Measurements from ENCODE around the gene FRK. TPM values are rescaled to one million over a fixed set of nuclear protein-coding genes. Genes with fewer than 3 reads are reported as not detected.

FRK gene
- polyA plus RNA-seq, 1 experiment: 0.02 TPM

DNA sequence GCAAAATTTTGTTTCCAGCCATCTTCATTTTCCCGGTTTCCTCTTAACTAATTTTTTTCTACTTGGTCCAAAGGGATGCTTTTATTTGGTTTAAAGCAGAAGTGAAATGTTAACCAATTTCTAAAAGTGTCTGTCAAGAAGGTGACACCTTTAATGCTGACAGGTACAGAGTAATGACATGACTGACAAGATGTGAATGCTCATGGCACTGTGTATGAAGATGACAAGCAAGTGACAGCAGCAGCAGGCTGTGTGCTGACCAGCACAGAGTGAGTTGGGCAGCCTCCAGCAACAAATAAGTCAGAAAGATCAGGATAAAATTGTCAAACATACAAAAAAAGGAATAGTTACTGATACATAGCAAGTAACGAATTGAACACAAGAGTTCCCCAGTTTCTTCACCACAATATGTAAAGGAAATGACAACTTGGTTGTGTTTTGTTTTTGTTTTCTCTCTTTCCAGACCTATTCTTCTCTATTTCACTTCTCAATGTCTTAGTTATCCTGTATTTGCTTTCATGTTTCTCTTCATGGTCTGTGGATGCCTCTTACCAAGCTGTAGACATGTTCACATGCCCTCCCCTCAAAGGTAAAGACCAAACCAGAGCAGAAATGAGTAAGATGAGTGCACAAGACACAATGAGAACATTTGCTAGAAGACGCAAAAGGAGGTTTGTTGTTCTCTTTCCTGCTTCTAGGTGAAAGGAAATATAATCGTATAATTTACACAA, 174.9 kb downstream of the FRK start:
- CTCF ChIA-PET: no interaction called here
- no peak for DNase-seq (ENCODE audit: low read depth)
- Histone ChIP-seq H3K4me3 (ENCODE audit: low read depth, low read length) (no peak overlapping the region), H3K36me3 (ENCODE audit: control insufficient read depth, insufficient read depth, low read length) (no peaks in the 10 kb centered on the region), H3K27me3 (ENCODE audit: control insufficient read depth, insufficient read depth, low read length) (no peaks in the 10 kb centered on the region)
- TF ChIP-seq, protein P1, sequence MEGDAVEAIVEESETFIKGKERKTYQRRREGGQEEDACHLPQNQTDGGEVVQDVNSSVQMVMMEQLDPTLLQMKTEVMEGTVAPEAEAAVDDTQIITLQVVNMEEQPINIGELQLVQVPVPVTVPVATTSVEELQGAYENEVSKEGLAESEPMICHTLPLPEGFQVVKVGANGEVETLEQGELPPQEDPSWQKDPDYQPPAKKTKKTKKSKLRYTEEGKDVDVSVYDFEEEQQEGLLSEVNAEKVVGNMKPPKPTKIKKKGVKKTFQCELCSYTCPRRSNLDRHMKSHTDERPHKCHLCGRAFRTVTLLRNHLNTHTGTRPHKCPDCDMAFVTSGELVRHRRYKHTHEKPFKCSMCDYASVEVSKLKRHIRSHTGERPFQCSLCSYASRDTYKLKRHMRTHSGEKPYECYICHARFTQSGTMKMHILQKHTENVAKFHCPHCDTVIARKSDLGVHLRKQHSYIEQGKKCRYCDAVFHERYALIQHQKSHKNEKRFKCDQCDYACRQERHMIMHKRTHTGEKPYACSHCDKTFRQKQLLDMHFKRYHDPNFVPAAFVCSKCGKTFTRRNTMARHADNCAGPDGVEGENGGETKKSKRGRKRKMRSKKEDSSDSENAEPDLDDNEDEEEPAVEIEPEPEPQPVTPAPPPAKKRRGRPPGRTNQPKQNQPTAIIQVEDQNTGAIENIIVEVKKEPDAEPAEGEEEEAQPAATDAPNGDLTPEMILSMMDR (IDR thresholded peaks at IDR 0.05; ENCODE audit: insufficient read depth, low read depth, low read length): no peak
- POLR2A ChIA-PET: no interaction called here

DNA sequence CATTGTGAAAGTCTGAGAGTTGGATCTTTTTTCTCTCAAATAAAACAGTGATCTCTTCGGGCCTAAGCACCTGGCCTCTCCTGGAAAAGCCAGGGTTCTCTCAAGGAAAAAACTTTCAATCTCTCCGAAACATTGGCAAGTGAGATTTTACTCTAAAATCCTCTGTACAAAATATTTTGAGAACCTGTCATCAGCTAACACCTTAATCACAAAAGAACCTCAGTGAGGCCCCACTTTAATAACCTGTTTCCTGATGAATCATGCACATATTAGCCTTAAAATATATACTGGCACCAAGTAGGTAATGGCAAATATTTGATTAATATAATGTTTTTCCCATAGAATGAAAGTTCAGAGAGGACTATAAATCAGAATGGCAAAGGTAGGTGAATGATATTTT, 177.9 kb downstream of the FRK start:
- Histone ChIP-seq H3K36me3 (ENCODE audit: control insufficient read depth, insufficient read depth, low read length) (no peaks in the 10 kb centered on the region), H3K27me3 (ENCODE audit: control insufficient read depth, insufficient read depth, low read length) (no peaks in the 10 kb centered on the region), H3K4me3 (ENCODE audit: low read depth, low read length) (no peak overlapping the region)
- TF ChIP-seq, protein P1 (IDR thresholded peaks at IDR 0.05; ENCODE audit: insufficient read depth, low read depth, low read length): no peak
- ChIA-PET CTCF (no interaction called here), POLR2A (no interaction called here)
- no peak for DNase-seq (ENCODE audit: low read depth)

DNA sequence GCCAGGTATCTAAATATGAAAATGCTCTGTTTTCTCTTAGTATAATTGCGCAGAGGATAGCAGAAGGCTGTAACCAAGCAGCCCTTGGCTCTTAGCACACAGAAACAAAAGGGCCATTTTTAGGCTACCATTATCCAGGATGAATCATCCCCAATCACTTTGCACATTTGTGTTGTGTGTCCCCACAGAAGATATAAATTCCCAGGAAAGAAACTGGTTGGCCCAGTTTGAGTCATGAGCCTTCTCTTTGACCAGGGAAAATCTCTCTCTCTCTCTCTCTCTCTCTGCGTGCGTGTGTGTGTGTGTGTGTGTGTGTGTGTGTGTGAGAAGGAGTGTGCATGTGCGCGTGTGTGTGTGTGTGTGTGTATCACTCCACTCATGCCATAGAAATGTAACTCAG, 178.5 kb downstream of the FRK start:
- H3K27me3 ChIP-seq (ENCODE audit: control insufficient read depth, insufficient read depth, low read length): no peaks in the 10 kb centered on the region
- POLR2A ChIA-PET: no interaction called here
- H3K4me3 ChIP-seq (ENCODE audit: low read depth, low read length): no peak overlapping the region
- CTCF ChIA-PET: no interaction called here
- H3K36me3 ChIP-seq (ENCODE audit: control insufficient read depth, insufficient read depth, low read length): no peaks in the 10 kb centered on the region
- TF ChIP-seq, protein P1 (IDR thresholded peaks at IDR 0.05; ENCODE audit: insufficient read depth, low read depth, low read length): no peak
- no peak for DNase-seq (ENCODE audit: low read depth)

Other genes starting within 250 kb of the FRK start
- gene NT5DC1, start 40.0 kb upstream of the FRK start, polyA plus RNA-seq (2011; rRNA removed): 12.3 and 22.1 TPM in 2 replicates
- gene COL10A1, start 65.2 kb upstream of the FRK start, polyA plus RNA-seq (2011; rRNA removed): 0.11 and 0.15 TPM in 2 replicates
- 33.7 and 34.2 TPM in 2 replicates for gene TSPYL4, start 193.2 kb upstream of the FRK start, polyA plus RNA-seq (2011; rRNA removed)
- gene TSPYL1, start 219.0 kb upstream of the FRK start, polyA plus RNA-seq (2011; rRNA removed): 31.9 and 43.1 TPM in 2 replicates